GM12878 (cell line): ENCODE results near the gene YIF1B. TPM values are rescaled to one million over a fixed set of nuclear protein-coding genes. Genes with fewer than 3 reads are reported as not detected.
A peak's percentile ranks its signal among the peaks of the same experiment; 100 is the strongest.

Experiments
- ATAC-seq: fragments of 200-7000 bp; cut with Tn5 transposase; 3 replicates; pipeline ENCODE4 v1.9.1; 2020; ENCODE audit warnings: mild to moderate bottlenecking, moderate library complexity
- Bru-seq: library from RNA; stranded (reverse); fragments of 400-500 nt; gene quantifications from one replicate; lab custom pipeline; 2021; lab: Mats Ljungman, UMichigan
- BruChase-seq, 2 experiments: library from RNA; stranded (reverse); fragments of 400-500 nt; gene quantifications; one replicate each; lab custom pipeline; 2021; lab: Mats Ljungman, UMichigan
- BruUV-seq: library from RNA; stranded (reverse); fragments of 400-500 nt; replicated peaks from 2 replicates; lab custom pipeline; 2021; lab: Mats Ljungman, UMichigan
- CTCF ChIA-PET: fragments of 300-600 bp; sonication (Branson Sonifier 250); formaldehyde crosslinking; extraction: SDS; loops from one replicate; lab custom pipeline; 2021; ENCODE audit warnings: inconsistent platforms; lab: Yijun Ruan, JAX
- POLR2A ChIA-PET: fragments of 350-600 bp; formaldehyde crosslinking; extraction: SDS; loops from one replicate; lab custom pipeline; 2021; ENCODE audit warnings: inconsistent platforms; lab: Charles Lee
- RAD21 ChIA-PET: fragments of 300-600 bp; sonication (Branson Sonifier 250); formaldehyde crosslinking; loops from one replicate; lab custom pipeline; 2023; ENCODE audit warnings: antibody characterized with exemption; ENCODE audit not compliant: unreplicated experiment; lab: Charles Lee
- SMC1A ChIA-PET: fragments of 300-600 bp; sonication (Branson Sonifier 250); formaldehyde crosslinking; loops from one replicate; lab custom pipeline; 2023; ENCODE audit not compliant: unreplicated experiment, uncharacterized antibody; lab: Charles Lee
- DNase-seq: peaks from one replicate; pipeline ENCODE4 v3.0.0-alpha.2; 2011; ENCODE audit warnings: low read depth, low spot score
- FAIRE-seq: peaks from 3 replicates; lab custom pipeline; 2011; peaks lifted over from hg19 to GRCh38; lab: Jason Lieb, UNC
- H2AFZ ChIP-seq: 2 replicates; pipeline ENCODE4 v1.6.0; 2011; ENCODE audit warnings: low read depth, low read length, control low read depth; ENCODE audit not compliant: control insufficient read depth
- H3K27ac ChIP-seq: 2 replicates; pipeline ENCODE4 v1.5.1; 2011; ENCODE audit warnings: control low read depth; ENCODE audit not compliant: control insufficient read depth, insufficient read depth
- H3K27me3 ChIP-seq, 2 experiments: replicated peaks in 1 of 2; 2 replicates each; pipeline versions ENCODE4 v1.6.0 to v1.6.1; 2011; ENCODE audit warnings: low read length in 1 of 2; ENCODE audit not compliant: control insufficient read depth in 2 of 2, insufficient read depth in 2 of 2
- H3K36me3 ChIP-seq, 2 experiments: 2 replicates each; pipeline ENCODE4 v1.5.1; 2011; ENCODE audit warnings: low read length in 1 of 2; ENCODE audit not compliant: control insufficient read depth in 2 of 2, insufficient read depth in 2 of 2
- H3K4me1 ChIP-seq: 2 replicates; pipeline ENCODE4 v1.6.1; 2011; ENCODE audit warnings: mild to moderate bottlenecking, low read length, moderate library complexity, mixed read lengths; ENCODE audit not compliant: control insufficient read depth, insufficient read depth
- H3K4me2 ChIP-seq: 2 replicates; pipeline ENCODE4 v1.6.0; 2011; ENCODE audit warnings: control low read depth; ENCODE audit not compliant: control insufficient read depth, insufficient read depth
- H3K4me3 ChIP-seq: fragments of 200-600 bp; sonication (generic); 2 replicates; pipeline ENCODE4 v1.5.1; 2016
- H3K79me2 ChIP-seq: 2 replicates; pipeline ENCODE4 v1.6.0; 2011; ENCODE audit warnings: low read length; ENCODE audit not compliant: control insufficient read depth, insufficient read depth
- H3K9ac ChIP-seq: 2 replicates; pipeline ENCODE4 v1.8.0; 2011; ENCODE audit warnings: low read length, control low read depth, mixed read lengths; ENCODE audit not compliant: control insufficient read depth, insufficient read depth
- H3K9me3 ChIP-seq: replicated peaks from 3 replicates; pipeline ENCODE4 v1.5.1; 2011; ENCODE audit warnings: mild to moderate bottlenecking, low read length; ENCODE audit not compliant: control insufficient read depth, insufficient read depth
- H4K20me1 ChIP-seq: 2 replicates; pipeline ENCODE4 v1.6.0; 2011; ENCODE audit not compliant: control insufficient read depth, insufficient read depth
- ETV6 ChIP-seq, 2 experiments: fragments of 450-650 bp in 1 of 2; IDR thresholded peaks in 1 of 2; conservative IDR thresholded peaks in 1 of 2; 2 replicates each; pipeline ENCODE4 v1.6.1; 2014; ENCODE audit warnings: antibody characterized with exemption in 1 of 2, borderline replicate concordance in 1 of 2, low read depth in 1 of 2, mild to moderate bottlenecking in 1 of 2, moderate library complexity in 1 of 2
- FOS ChIP-seq: IDR thresholded peaks from 3 replicates; pipeline ENCODE4 v1.6.1; 2011; ENCODE audit warnings: borderline replicate concordance; ENCODE audit not compliant: insufficient read length; ENCODE audit errors: extremely low read depth
- FOXM1 ChIP-seq: IDR thresholded peaks from 2 replicates; pipeline ENCODE4 v1.6.1; 2012; ENCODE audit warnings: low read depth, mild to moderate bottlenecking, inconsistent platforms, low read length, moderate library complexity
- IKZF2 ChIP-seq, 2 experiments: fragments of 450-650 bp; IDR thresholded peaks; 2 replicates each; pipeline ENCODE4 v1.6.1; 2017; ENCODE audit warnings: mild to moderate bottlenecking in 2 of 2, moderate library complexity in 2 of 2
- IRF4 ChIP-seq: IDR thresholded peaks from 2 replicates; pipeline ENCODE4 v1.6.1; 2011; ENCODE audit warnings: low read depth, low read length
- MTA3 ChIP-seq: IDR thresholded peaks from 2 replicates; pipeline ENCODE4 v1.6.1; 2012; ENCODE audit warnings: low read length, inconsistent platforms, borderline replicate concordance
- NFYA ChIP-seq: IDR thresholded peaks from 2 replicates; pipeline ENCODE4 v1.6.1; 2011; ENCODE audit warnings: low read depth, mild to moderate bottlenecking, low read length, improper control_type of control experiment, borderline replicate concordance
- NR2C2 ChIP-seq: IDR thresholded peaks from 2 replicates; pipeline ENCODE4 v1.6.1; 2011; ENCODE audit warnings: borderline replicate concordance, low read depth; ENCODE audit not compliant: control insufficient read depth, insufficient read length
- RCOR1 ChIP-seq: conservative IDR thresholded peaks from 2 replicates; pipeline ENCODE4 v1.6.1; 2012; ENCODE audit warnings: low read depth, low read length, improper control_type of control experiment
- RELA ChIP-seq: fragments of 450-650 bp; IDR thresholded peaks from 2 replicates; pipeline ENCODE4 v1.8.0; 2014; ENCODE audit warnings: borderline replicate concordance; ENCODE audit not compliant: partially characterized antibody
- TARDBP ChIP-seq: IDR thresholded peaks from 2 replicates; pipeline ENCODE4 v1.6.1; 2016; ENCODE audit warnings: borderline replicate concordance
- WGBS: methylation state at CpG from one replicate; pipeline ENCODE4 v1.1.6; 2016; ENCODE audit warnings: low lambda C conversion rate; ENCODE audit not compliant: insufficient replicate concordance, insufficient coverage; ENCODE audit errors: missing lambda C conversion rate; 5-methylcytosine and 5-hydroxymethylcytosine counted together
- in situ Hi-C: fragments of 300-500 bp; cut with MboI; formaldehyde crosslinking; loops from 9 replicates; pipeline ENCODE4 v1.14.3; 2018; ENCODE audit warnings: mixed read lengths
- intact Hi-C: fragments of 100-400 bp; cut with micrococcal nuclease; formaldehyde crosslinking; loops from one replicate; pipeline ENCODE4 v1.14.2; 2022; ENCODE audit not compliant: unreplicated experiment
- long read RNA-seq, 2 experiments: library from polyadenylated mRNA; unstranded; transcript quantifications; one replicate each; pipeline ENCODE4 v2.0.0, GENCODE V29; 2019 to 2020
- polyA minus RNA-seq, 3 experiments: library from RNA; depleted of rRNA, polyadenylated mRNA; stranded (reverse); fragments of >200 nt; gene quantifications; 2 replicates each; pipeline ENCODE4 v1.2.3, GENCODE V29; 2011
- polyA plus RNA-seq, 11 experiments: library from polyadenylated mRNA; depleted of rRNA in 4 of 11; unstranded in 6 of 11; stranded (reverse) in 5 of 11; fragments of >200 nt; fragmentation: Nextera tagmentation in 4 of 11; fragmentation: Illumina TruSeq in 1 of 11; extraction: Ambion mirVana in 4 of 11; extraction: Trizol in 1 of 11; gene quantifications; 1 replicate in 1 of 11; 2 replicates in 10 of 11; pipeline versions ENCODE4 v1.2.1 to v1.2.3, GENCODE V29; 2011 to 2016; ENCODE audit warnings: inconsistent platforms in 2 of 11, missing spikeins in 2 of 11, low read depth in 1 of 11
- total RNA-seq, 4 experiments: library from RNA; depleted of rRNA in 3 of 4; stranded (reverse); fragments of >200 nt in 3 of 4; fragmentation: Illumina TruSeq in 1 of 4; extraction: Trizol in 1 of 4; gene quantifications; 2 replicates each; pipeline versions ENCODE4 v1.2.1 to v1.2.3, GENCODE V29; 2013 to 2021
- TF ChIP-seq, protein P1 (sequence below): fragments of 150-350 bp; IDR thresholded peaks from 2 replicates; pipeline ENCODE4 v1.6.1; 2014; ENCODE audit warnings: mild to moderate bottlenecking, low read depth, low read length
- TF ChIP-seq, protein P2 (sequence below): IDR thresholded peaks from 2 replicates; pipeline ENCODE4 v1.6.1; 2012; ENCODE audit warnings: low read depth, low read length, improper control_type of control experiment

YIF1B gene, protein sequence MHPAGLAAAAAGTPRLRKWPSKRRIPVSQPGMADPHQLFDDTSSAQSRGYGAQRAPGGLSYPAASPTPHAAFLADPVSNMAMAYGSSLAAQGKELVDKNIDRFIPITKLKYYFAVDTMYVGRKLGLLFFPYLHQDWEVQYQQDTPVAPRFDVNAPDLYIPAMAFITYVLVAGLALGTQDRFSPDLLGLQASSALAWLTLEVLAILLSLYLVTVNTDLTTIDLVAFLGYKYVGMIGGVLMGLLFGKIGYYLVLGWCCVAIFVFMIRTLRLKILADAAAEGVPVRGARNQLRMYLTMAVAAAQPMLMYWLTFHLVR
- 21.0 and 28.2 TPM in 2 replicates for total RNA-seq (2013; cell fraction: nucleolus; rRNA removed)
- total RNA-seq (2014; rRNA removed), result 66.5 and 68.0 TPM in 2 replicates
- total RNA-seq (2014; rRNA removed; fragmentation: Illumina TruSeq; extraction: Trizol), result 28.1 and 30.4 TPM in 2 replicates
- total RNA-seq (2021), result 51.8 and 53.3 TPM in 2 replicates
- polyA plus RNA-seq (2011; ENCODE audit: low read depth), result 29.1 TPM
- 21.8 and 55.2 TPM in 2 replicates for polyA plus RNA-seq (2011; rRNA removed)
- polyA plus RNA-seq (2011; cell fraction: cytosol; rRNA removed), result 106 and 141 TPM in 2 replicates
- 83.0 and 83.2 TPM in 2 replicates for polyA plus RNA-seq (2011; cell fraction: nucleus; rRNA removed)
- 50.6 and 56.6 TPM in 2 replicates for polyA plus RNA-seq (2012)
- polyA plus RNA-seq (2014; fragmentation: Illumina TruSeq; extraction: Trizol), result 9.1 and 36.2 TPM in 2 replicates
- 10 to 100 TPM in 1 of 2 experiments, 1 to 10 TPM in 1; 1.3 to 11.6 TPM for polyA plus RNA-seq (2014; fragmentation: Nextera tagmentation; extraction: Ambion mirVana)
- 101 and 111 TPM in 2 replicates for polyA plus RNA-seq (2014; rRNA removed)
- 100 to 1,000 TPM in 1 of 2 experiments, 10 to 100 TPM in 1; 95.4 to 106 TPM for polyA plus RNA-seq (2016; fragmentation: Nextera tagmentation; extraction: Ambion mirVana)
- polyA minus RNA-seq (2011; rRNA and poly(A)+ RNA removed), result 33.1 and 60.1 TPM in 2 replicates
- polyA minus RNA-seq (2011; cell fraction: cytosol; rRNA and poly(A)+ RNA removed), result 26.1 and 29.9 TPM in 2 replicates
- 7.5 and 12.6 TPM in 2 replicates for polyA minus RNA-seq (2011; cell fraction: nucleus; rRNA and poly(A)+ RNA removed)
- percentile 53 among the genes with signal in this experiment for Bru-seq, nascent RNA
- BruChase-seq, experiment 1, labeled RNA remaining after a 6-hour chase, result percentile 63 among the genes with signal in this experiment
- BruChase-seq, experiment 2, labeled RNA remaining after a 2-hour chase, result percentile 57 among the genes with signal in this experiment
- long read RNA-seq, experiment 1, transcript YIF1B-214 (8 exons, 940 nt), result minor isoform, 9 of 84 reads
- long read RNA-seq, experiment 1, transcript YIF1B-216 (8 exons, 1,181 nt), result major isoform, 28 of 84 reads
- long read RNA-seq, experiment 1, transcript YIF1B-201 (8 exons, 964 nt), result minor isoform, 13 of 84 reads
- long read RNA-seq, experiment 1, transcript YIF1B-203 (8 exons, 1,225 nt), result minor isoform, 10 of 84 reads
- long read RNA-seq, experiment 1, partial matches to known transcripts, result 0 of 84 reads
- long read RNA-seq, experiment 1, other reads (novel, unspliced or antisense), result 22 of 84 reads
- long read RNA-seq, experiment 2, partial matches to known transcripts, result 0 of 18 reads
- long read RNA-seq, experiment 2, other reads (novel, unspliced or antisense), result 9 of 18 reads

DNA sequence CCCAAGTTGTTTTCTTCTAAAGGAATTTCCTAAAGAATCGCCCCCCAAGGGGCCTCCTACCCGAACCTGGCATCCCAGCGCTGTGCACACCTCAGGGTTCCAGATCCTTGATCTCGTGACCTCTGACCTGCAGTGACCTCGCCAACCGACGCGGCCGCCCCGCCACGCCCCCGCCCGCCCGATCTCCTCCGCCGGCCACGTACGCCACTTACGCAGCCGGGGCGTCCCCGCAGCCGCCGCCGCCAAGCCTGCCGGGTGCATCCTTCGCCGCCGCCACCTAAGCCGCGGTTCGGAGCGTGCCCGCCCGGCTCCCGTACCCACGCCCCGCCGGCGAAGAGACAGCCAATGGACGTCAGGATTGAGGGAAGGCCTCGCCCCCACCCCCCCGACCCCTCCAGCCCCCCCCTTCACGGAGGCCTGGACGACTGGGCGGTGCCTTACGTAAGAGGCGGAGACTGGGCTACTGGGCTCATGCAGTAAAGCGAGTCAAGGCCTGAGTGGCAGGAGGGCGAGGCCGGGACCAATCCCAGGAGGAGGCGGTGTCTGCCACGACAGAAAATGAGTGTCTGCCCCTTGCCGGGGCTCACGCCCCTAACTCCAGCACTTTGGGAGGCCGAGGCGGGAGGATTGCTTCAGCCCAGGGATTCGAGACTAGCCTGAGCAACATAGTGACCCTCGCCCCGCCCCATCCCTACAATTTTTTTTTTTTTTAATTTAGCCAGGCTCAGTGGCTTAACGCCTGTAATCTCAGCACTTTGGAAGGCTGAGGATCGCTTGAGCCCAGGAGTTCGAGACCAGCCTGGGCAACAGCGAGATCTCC lies at the start of gene YIF1B:
TSS of gene YIF1B (minus strand) at position 291 of the 820 bp plus-strand sequence. CDS start at position 261, 30 bp downstream.
- no peaks in the 10 kb centered on the region for H3K9me3 ChIP-seq
- peak within 1 kb of the TSS; percentile 90 for H3K4me3 ChIP-seq
- peak within 1 kb of the TSS; percentile 80 for H3K27ac ChIP-seq
- CTCF ChIA-PET, result interaction anchor here (0.6 kb wide), 1 partner anchor 40 kb away, joined by 3 read pairs; no protein-coding TSS in a partner anchor
- peak; percentile 83 for DNase-seq
- no TSS peak for BruUV-seq
- ATAC-seq, result peak; percentile 98
- in situ Hi-C loops, result no loop called here
- no peaks in the 10 kb centered on the region for H3K36me3 ChIP-seq
- H4K20me1 ChIP-seq, result no peaks in the 10 kb centered on the region
- 1% methylated on average over 43 of the region's 64 CpGs for WGBS
- SMC1A ChIA-PET, result interaction anchor here (0.6 kb wide), 1 partner anchor 118 kb away, joined by 3 read pairs; no protein-coding TSS in a partner anchor
- peaks cover 3% of the 10 kb centered on the region; the same call in 1 of the 2 replicates for H3K4me1 ChIP-seq
- RAD21 ChIA-PET, result no interaction called here
- peaks cover 4% of the 10 kb centered on the region for H3K79me2 ChIP-seq
- H3K4me2 ChIP-seq, result peak within 1 kb of the TSS; percentile 70
- H2AFZ ChIP-seq, result peak within 1 kb of the TSS; percentile 94
- POLR2A ChIA-PET, result no interaction called here
- intact Hi-C loops, result loop anchor here (5.0 kb wide), 1 partner anchor 74 kb away; no protein-coding TSS in a partner anchor
- peak; percentile 98 for FAIRE-seq
- peak within 1 kb of the TSS; percentile 86 for H3K9ac ChIP-seq
- H3K27me3 ChIP-seq, result no peaks in the 10 kb centered on the region; a peak in 1 of 4 replicates
- TF ChIP-seq FOXM1 (no peak), FOS (no peak), NFYA (no peak), ETV6 (conservative IDR thresholded peaks at IDR 0.05 in 1 of 2, IDR thresholded peaks at IDR 0.05 in 1 of 2; ENCODE audit: borderline replicate concordance in 1 of 2, low read depth in 1 of 2) (no peak), MTA3 (no peak), RCOR1 (no peak), NR2C2 (no peak), IRF4 (no peak), RELA (no peak), TARDBP (no peak), IKZF2 (IDR thresholded peaks at IDR 0.05) (no peak)
- TF ChIP-seq, protein P1, sequence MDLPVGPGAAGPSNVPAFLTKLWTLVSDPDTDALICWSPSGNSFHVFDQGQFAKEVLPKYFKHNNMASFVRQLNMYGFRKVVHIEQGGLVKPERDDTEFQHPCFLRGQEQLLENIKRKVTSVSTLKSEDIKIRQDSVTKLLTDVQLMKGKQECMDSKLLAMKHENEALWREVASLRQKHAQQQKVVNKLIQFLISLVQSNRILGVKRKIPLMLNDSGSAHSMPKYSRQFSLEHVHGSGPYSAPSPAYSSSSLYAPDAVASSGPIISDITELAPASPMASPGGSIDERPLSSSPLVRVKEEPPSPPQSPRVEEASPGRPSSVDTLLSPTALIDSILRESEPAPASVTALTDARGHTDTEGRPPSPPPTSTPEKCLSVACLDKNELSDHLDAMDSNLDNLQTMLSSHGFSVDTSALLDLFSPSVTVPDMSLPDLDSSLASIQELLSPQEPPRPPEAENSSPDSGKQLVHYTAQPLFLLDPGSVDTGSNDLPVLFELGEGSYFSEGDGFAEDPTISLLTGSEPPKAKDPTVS, result no peak
- TF ChIP-seq, protein P2, sequence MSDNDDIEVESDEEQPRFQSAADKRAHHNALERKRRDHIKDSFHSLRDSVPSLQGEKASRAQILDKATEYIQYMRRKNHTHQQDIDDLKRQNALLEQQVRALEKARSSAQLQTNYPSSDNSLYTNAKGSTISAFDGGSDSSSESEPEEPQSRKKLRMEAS, result peak; percentile 32; the same call in 1 of the 2 replicates
